Testis (tissue), 2 donors: Measurements from ENCODE around the gene ARL3.

Experiments used
- CTCF ChIP-seq, 3 experiments: fragments of 450-650 bp in 2 of 3; fragments of 200-600 bp in 1 of 3; sonication (generic) in 1 of 3; IDR thresholded peaks; one replicate each; pipeline ENCODE4 v1.5.1; 2016 to 2019; ENCODE audit warnings: antibody characterized with exemption in 3 of 3, mild to moderate bottlenecking in 2 of 3, moderate library complexity in 1 of 3
- POLR2A ChIP-seq: fragments of 450-650 bp; IDR thresholded peaks from one replicate; pipeline ENCODE4 v1.6.1; 2017; ENCODE audit warnings: antibody characterized with exemption, mild to moderate bottlenecking, moderate library complexity

- TF ChIP-seq CTCF (IDR thresholded peaks at IDR 0.05) (no peak), POLR2A (no peak)
Measured at GRCh38 chr10:102757323-102757722, 43.1 kb upstream of the ARL3 start.
